Endometrial microvascular endothelial cells (primary cell): Measurements from ENCODE around the gene LRBA. TPM values are rescaled to one million over a fixed set of nuclear protein-coding genes. Genes with fewer than 3 reads are reported as not detected.

Experiments
- in situ Hi-C: cut with HindIII; loops from 2 replicates; pipeline ENCODE4 v1.10.0; 2017; ENCODE audit warnings: low sequenced_read_pairs, low pct_unique_long_range_greater_than_20kb; ENCODE audit errors: inconsistent ontology term
- total RNA-seq: library from RNA; depleted of rRNA; stranded (reverse); fragments of >200 nt; gene quantifications from one replicate; pipeline ENCODE4 v1.2.3, GENCODE V29; 2015; ENCODE audit errors: inconsistent ontology term

Gene LRBA
- total RNA-seq, 1 donor from 2014 or later, result 38.9 TPM

DNA sequence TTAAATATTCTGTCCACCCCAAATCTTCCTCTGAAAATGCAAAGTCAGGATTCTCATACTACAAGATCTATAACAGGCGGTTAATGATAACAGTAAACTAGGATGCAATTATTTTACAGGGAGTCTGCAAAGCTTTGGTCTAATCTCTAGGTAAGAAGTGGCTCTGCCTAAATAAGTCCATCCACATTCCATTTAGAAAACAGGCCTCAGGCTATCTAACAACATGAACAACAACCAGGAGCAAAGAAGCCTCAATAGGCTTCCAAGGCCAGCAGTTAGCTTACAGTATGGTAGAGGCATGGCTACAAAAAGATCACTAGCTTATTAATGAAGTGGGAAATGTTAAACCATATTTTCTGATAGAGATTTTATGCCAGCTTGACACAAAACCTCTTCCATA lies 426.8 kb downstream of the LRBA start:
- in situ Hi-C loops, result no loop called here

GRCh38 chr4:150586162-150586810 lies 428.8 kb downstream of the LRBA start:
- in situ Hi-C loops, result no loop called here

GRCh38 chr4:150585611-150586010 lies 429.5 kb downstream of the LRBA start:
- in situ Hi-C loops, result no loop called here

- in situ Hi-C loops, result no loop called here
These were observed 430.8 kb downstream of the LRBA start for GRCh38 chr4:150584111-150584915.

DNA sequence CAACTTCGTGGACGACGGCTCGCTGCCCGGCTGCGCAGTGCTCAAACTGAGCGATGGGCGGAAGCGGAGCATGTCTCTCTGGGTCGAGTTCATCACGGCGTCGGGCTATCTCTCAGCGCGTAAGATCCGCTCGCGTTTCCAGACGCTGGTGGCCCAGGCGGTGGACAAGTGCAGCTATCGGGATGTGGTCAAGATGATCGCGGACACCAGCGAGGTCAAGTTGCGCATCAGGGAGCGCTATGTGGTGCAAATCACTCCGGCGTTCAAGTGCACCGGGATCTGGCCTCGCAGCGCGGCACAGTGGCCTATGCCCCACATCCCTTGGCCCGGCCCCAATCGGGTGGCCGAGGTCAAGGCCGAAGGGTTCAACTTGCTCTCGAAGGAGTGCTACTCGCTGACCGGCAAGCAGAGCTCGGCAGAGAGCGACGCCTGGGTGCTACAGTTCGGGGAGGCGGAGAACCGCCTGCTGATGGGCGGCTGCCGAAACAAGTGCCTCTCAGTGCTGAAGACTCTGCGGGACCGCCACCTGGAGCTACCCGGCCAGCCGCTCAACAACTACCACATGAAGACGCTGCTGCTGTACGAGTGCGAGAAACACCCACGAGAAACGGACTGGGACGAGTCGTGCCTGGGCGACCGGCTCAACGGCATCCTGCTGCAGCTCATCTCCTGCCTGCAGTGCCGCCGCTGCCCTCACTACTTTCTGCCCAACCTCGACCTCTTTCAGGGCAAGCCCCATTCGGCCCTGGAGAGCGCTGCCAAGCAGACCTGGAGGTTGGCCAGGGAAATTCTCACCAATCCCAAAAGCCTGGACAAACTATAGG lies 431.6 kb downstream of the LRBA start:
- in situ Hi-C loops, result no loop called here

DNA sequence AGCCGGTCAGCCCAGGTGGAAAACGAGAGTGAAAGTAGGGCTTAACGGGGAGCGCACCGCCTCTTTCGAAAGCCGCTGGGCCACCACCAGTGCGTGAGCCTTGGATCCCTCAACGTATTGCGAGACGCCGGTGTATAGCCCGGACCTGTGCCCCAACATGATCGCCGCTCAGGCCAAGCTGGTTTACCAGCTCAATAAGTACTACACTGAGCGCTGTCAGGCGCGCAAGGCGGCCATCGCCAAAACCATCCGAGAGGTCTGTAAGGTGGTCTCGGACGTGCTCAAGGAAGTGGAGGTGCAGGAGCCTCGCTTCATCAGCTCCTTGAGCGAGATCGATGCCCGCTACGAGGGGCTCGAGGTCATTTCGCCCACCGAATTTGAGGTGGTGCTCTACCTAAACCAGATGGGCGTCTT lies 432.2 kb downstream of the LRBA start:
- in situ Hi-C loops, result no loop called here

DNA sequence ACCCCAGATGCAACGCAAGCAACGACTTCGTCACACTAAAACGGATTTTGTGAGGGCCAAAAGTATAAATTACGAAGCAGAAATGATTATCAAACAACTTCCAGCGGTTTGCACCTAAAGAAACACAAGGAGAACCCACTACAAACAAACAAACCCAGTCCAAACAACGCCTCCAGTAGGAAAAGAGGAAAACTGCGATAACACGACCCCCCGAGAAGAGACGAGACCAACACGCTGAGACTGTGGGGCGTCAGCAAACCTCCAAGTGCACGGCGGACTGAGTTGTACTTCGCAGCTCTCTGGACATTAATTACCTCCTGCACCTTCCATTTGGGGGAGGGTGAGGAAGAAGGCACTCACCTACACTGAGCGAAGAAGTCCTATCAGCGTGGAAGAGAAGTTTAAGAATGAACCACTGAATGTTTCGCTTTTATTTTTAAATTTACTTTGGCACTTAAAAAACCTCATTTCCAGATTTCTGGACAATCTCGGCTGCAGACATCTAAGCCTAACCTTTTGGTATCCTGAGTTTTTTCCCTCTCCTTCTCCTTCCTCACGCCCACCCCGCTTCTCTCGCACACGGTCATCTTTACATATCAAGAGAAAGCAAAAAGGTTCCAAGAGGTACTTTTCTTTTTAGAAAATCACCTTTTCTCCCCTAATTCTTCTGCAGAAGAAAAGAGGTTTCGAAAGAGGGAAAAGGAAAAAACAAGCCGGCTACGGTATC lies 432.8 kb downstream of the LRBA start, which contains the start of gene MAB21L2:
Gene MAB21L2, plus strand, starts transcription at position 6 of the 727 bp plus-strand sequence. CDS start 879 bp downstream, outside the sequence.
- in situ Hi-C loops, result no loop called here

DNA sequence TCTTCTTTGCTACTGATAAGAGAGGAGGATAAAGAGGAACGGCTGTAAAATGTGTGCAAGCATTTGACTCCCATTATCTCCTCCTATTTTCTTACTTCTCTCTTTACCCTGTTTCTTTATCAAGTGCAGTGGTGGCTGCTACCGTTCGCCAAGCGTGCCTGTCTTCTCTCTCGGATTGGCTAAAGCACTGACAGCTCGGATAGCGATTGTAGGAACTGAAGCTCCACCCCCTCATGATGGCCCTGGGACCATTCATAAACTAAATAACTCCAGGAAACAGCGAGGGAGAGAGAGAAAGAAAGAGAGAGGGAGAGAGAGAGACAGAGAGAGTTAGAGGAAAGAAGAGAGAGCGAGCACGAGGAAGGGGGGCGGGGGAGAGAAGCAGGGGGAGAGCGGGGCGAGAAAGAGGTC lies 433.4 kb downstream of the LRBA start:
- in situ Hi-C loops, result no loop called here

DNA sequence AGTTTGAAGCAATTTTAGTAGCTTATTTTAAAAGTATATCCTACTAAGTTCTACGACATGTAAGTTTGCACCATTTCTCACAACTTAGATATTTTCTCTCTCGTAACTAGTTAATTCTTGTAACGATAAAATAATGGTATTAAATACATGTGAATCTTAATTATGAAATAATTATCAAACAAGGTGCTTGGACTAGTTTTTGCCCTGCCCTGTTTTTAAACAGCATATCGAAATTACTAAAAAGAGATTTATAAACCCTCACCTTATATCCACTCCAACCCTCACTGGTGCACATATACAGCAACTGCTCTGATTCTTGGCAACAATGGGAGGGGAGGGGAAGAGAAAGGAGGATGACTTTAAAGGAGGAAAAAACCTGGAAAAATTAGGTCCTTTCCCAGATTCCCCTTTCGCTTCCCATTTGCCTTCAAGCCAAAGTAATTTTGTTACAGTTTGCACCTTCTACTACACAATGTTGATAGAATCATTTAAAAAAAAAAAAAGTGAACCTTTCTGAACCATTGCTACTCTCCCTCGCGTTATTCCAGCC lies 434.0 kb downstream of the LRBA start:
- in situ Hi-C loops, result no loop called here

- in situ Hi-C loops, result no loop called here
These were observed 434.8 kb downstream of the LRBA start for GRCh38 chr4:150580306-150580705.

- in situ Hi-C loops, result no loop called here
These were observed 435.4 kb downstream of the LRBA start for GRCh38 chr4:150579551-150580234.

- in situ Hi-C loops, result no loop called here
These were observed 436.2 kb downstream of the LRBA start for GRCh38 chr4:150578745-150579501.

- in situ Hi-C loops, result no loop called here
These were observed 437.3 kb downstream of the LRBA start for GRCh38 chr4:150577796-150578195.

DNA sequence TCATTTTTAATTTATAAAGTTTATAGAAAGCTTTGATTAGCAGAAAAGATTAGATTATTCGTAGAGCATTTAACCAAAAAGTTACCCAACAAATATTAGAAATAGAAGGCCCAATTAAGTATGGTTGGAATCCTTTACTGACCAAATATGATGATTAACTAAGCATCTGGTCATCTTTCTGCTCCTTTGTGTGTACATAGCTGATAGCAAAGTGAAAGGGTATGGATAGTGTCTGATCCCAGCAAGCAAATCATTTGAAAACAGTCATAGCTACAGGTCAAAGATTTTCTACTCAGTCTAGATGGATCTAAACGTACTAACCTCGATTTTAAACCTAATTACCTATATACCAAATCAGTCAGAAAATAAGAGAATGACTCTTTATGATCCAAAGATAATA lies 440.4 kb downstream of the LRBA start:
- in situ Hi-C loops, result no loop called here

GRCh38 chr4:150573534-150573933 lies 441.6 kb downstream of the LRBA start:
- in situ Hi-C loops, result no loop called here

DNA sequence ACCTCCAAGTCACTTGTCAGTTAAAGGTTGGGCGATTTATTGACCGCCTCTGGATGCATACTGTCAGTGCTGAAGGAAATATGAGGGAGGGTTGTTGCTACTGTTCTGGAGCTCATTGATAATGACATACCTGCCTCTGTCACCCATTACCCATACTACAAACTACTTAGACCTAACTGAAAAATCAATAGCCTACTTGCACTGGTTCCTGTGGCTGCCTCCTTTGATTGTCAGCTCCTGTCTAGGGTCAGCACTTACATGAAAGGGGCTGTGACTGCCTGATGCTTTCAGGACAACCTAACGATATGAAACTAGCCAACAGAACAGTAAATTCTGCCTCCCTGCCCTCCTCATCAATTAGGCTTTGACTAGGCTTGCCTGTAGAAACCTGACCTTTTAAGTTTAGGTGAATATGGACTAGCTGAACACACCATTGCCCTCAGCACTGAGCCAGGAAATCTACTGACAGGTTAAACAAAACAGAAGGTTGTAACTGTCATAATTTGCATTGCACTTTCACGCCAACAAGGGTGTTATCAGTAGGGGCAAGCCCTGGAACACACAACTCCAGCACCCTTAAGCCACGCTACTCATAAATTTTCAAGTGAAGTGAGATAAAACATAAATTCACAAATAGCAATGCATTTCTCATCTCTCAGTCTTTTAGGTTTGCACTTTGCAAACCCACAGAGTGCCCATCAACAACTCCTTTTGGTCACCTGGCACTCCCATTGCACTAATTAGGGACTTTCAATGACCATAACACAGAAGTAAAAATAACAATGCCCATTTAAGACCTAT lies 442.2 kb downstream of the LRBA start:
- in situ Hi-C loops, result no loop called here

DNA sequence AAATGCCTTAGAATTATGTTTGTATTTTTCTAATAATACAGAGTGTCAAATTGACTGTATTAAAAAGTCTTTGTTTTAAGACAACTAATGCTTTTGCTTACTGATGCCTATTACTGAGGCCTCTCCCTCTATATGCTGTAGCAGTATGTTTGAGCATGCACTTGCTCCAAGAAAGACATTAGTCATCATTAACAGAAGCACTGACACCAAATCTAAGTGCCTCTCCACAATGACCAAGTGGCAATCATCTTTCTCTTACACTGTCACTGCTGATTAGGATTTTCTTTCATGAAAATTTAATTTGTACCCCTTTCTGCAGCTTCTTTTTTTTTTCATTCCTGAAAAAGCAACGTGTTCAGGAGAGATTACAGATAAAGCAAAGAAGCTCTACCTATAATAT lies 444.2 kb downstream of the LRBA start:
- in situ Hi-C loops, result no loop called here
